BLaER1 (cell line): ENCODE results near the gene SNED1.

Source experiments
- H3K27ac ChIP-seq: shearing (Covaris generic); formaldehyde crosslinking; 2 replicates; pipeline ENCODE4 v1.8.1; 2022
- H3K27me3 ChIP-seq: shearing (Covaris generic); formaldehyde crosslinking; 2 replicates; pipeline ENCODE4 v1.8.1; 2022
- H3K36me3 ChIP-seq: shearing (Covaris generic); formaldehyde crosslinking; 2 replicates; pipeline ENCODE4 v1.8.1; 2022
- H3K4me1 ChIP-seq: shearing (Covaris generic); formaldehyde crosslinking; 2 replicates; pipeline ENCODE4 v1.8.1; 2022
- H3K4me2 ChIP-seq: shearing (Covaris generic); formaldehyde crosslinking; 2 replicates; pipeline ENCODE4 v1.8.1; 2022
- H3K4me3 ChIP-seq: shearing (Covaris generic); formaldehyde crosslinking; 2 replicates; pipeline ENCODE4 v1.8.1; 2022
- H3K9ac ChIP-seq: shearing (Covaris generic); formaldehyde crosslinking; 2 replicates; pipeline ENCODE4 v1.8.1; 2022
- H3K9me3 ChIP-seq: shearing (Covaris generic); formaldehyde crosslinking; 2 replicates; pipeline ENCODE4 v1.8.1; 2022
- H4K20me1 ChIP-seq: shearing (Covaris generic); formaldehyde crosslinking; 2 replicates; pipeline ENCODE4 v1.8.1; 2022
- Cebpa-rat ChIP-seq: shearing (Covaris generic); IDR thresholded peaks from 2 replicates; pipeline ENCODE4 v1.8.1; 2022

Gene SNED1

GRCh38 chr2:240997141-240997855 lies 1.1 kb upstream of the SNED1 start:
- Histone ChIP-seq H3K27me3 (peaks cover 57% of the 10 kb centered on the region), H3K9ac (no peak overlapping the region; the same call in 1 of the 2 replicates), H3K4me1 (peaks cover 74% of the 10 kb centered on the region), H4K20me1 (peaks cover 16% of the 10 kb centered on the region), H3K4me2 (peak overlapping the region; percentile 99), H3K27ac (no peak overlapping the region), H3K4me3 (peak overlapping the region; percentile 70; the same call in 1 of the 2 replicates), H3K9me3 (no peaks in the 10 kb centered on the region), H3K36me3 (no peaks in the 10 kb centered on the region)
- no peak for TF ChIP-seq Cebpa-rat

GRCh38 chr2:240998706-240998994 lies 232 bp downstream of the SNED1 start:
- H4K20me1 ChIP-seq = peaks cover 16% of the 10 kb centered on the region
- peaks cover 60% of the 10 kb centered on the region for H3K4me1 ChIP-seq
- H3K36me3 ChIP-seq = 0 out of 2 replicates have a peak, but pooled peaks cover 3% of the 10 kb centered on the region
- H3K9me3 ChIP-seq = peaks cover 11% of the 10 kb centered on the region
- H3K9ac ChIP-seq = peak overlapping the region; percentile 68
- peak overlapping the region; percentile 99 for H3K4me2 ChIP-seq
- H3K27me3 ChIP-seq = peaks cover 57% of the 10 kb centered on the region
- 0 out of 2 replicates have a peak overlapping the region, but pooled peaks have one; percentile 38 for H3K27ac ChIP-seq
- TF ChIP-seq Cebpa-rat = no peak
- peak overlapping the region; percentile 70 for H3K4me3 ChIP-seq

DNA sequence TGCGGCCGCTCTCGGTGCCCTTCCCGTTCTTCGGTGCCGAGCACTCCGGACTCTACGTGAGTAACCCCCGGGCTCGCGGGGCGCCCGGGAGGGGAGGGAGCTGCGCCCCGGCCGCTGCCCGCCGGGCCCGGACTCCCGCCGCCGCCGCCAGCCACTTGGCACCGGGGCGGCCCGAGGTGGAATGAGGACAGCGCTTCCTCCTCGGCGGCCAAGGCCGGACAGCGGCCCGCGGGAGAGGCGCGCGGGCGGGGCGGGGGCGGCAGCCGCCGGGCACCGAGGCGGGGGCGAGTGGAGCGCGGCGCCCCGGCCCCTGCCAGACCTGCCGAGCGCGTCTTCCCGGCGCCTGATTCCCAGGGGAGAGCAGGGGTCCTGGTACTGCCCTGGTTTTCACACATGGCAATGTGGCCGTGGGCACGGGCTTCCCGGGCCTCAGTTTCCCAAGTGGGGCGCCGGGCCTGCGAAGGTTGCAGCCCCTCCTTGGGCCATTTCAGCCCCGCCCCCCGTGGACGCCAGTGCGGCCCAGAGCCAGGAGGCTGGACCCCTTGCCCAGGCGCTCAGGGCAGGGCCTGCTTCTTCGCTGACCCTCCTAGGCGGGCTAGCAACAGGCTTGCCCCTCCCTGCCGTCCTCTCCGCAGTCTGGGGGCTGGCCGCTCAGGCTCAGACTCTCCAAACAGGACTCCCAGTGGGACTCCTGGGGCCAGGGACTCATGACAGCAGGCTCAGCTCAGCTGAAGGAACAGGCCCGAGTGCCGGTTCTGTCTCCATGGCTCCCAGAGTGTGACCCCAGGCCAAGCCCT lies 775 bp downstream of the SNED1 start:
- TF ChIP-seq Cebpa-rat = no peak
- peaks cover 17% of the 10 kb centered on the region for H3K9me3 ChIP-seq
- peak overlapping the region; percentile 68; the same call in 1 of the 2 replicates for H3K9ac ChIP-seq
- H3K4me3 ChIP-seq = peak overlapping the region; percentile 70
- peak overlapping the region; percentile 99 for H3K4me2 ChIP-seq
- H3K27me3 ChIP-seq = peaks cover 57% of the 10 kb centered on the region
- H4K20me1 ChIP-seq = peaks cover 16% of the 10 kb centered on the region
- H3K27ac ChIP-seq = 0 out of 2 replicates have a peak overlapping the region, but pooled peaks have one; percentile 38
- peaks cover 55% of the 10 kb centered on the region for H3K4me1 ChIP-seq
- 0 out of 2 replicates have a peak, but pooled peaks cover 6% of the 10 kb centered on the region for H3K36me3 ChIP-seq

DNA sequence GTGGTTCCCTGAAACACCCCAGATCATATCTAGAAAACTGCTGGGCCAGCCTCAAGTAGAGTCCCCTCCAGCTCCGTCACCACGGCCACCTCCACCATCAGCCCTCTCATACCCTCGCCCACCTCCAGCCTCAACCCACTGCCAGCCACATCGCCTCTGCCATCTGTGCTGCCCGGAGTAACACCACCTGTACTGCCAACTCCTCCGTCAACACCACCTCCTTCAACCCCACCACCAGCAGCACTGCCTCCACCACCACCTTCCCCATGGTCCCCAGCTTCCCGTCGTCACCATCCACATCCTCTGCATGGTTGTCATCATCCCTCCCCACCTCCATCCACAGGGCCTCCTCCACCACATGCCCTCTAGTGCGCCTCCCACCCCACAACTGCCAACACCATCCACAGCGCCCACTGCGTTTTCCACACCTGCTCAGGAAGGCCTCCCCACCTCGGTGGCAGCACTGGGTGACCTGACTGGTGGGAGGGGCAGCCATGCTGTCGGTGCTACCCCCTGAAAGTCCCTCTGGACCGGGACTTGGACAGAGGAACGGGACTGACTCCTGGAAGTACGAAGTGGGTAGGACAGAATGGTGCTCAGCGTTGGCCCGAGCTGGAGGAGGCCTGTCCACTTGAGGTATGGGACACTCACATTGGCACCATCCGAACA lies 1.6 kb downstream of the SNED1 start:
- Histone ChIP-seq H3K4me1 (peaks cover 47% of the 10 kb centered on the region), H3K4me3 (no peak overlapping the region), H3K9ac (no peak overlapping the region), H3K9me3 (peaks cover 25% of the 10 kb centered on the region), H3K36me3 (0 out of 2 replicates have a peak, but pooled peaks cover 6% of the 10 kb centered on the region), H4K20me1 (peaks cover 16% of the 10 kb centered on the region), H3K27me3 (peaks cover 51% of the 10 kb centered on the region), H3K4me2 (peak overlapping the region; percentile 99; the same call in 1 of the 2 replicates), H3K27ac (no peak overlapping the region)
- no peak for TF ChIP-seq Cebpa-rat

GRCh38 chr2:241000831-241001321 lies 2.5 kb downstream of the SNED1 start:
- no peak for TF ChIP-seq Cebpa-rat
- Histone ChIP-seq H3K36me3 (0 out of 2 replicates have a peak, but pooled peaks cover 6% of the 10 kb centered on the region), H3K27me3 (peaks cover 51% of the 10 kb centered on the region), H3K9me3 (peaks cover 33% of the 10 kb centered on the region), H3K4me1 (peaks cover 38% of the 10 kb centered on the region), H3K4me3 (no peak overlapping the region), H3K9ac (no peak overlapping the region), H3K4me2 (no peak overlapping the region), H4K20me1 (peaks cover 16% of the 10 kb centered on the region), H3K27ac (no peak overlapping the region)

DNA sequence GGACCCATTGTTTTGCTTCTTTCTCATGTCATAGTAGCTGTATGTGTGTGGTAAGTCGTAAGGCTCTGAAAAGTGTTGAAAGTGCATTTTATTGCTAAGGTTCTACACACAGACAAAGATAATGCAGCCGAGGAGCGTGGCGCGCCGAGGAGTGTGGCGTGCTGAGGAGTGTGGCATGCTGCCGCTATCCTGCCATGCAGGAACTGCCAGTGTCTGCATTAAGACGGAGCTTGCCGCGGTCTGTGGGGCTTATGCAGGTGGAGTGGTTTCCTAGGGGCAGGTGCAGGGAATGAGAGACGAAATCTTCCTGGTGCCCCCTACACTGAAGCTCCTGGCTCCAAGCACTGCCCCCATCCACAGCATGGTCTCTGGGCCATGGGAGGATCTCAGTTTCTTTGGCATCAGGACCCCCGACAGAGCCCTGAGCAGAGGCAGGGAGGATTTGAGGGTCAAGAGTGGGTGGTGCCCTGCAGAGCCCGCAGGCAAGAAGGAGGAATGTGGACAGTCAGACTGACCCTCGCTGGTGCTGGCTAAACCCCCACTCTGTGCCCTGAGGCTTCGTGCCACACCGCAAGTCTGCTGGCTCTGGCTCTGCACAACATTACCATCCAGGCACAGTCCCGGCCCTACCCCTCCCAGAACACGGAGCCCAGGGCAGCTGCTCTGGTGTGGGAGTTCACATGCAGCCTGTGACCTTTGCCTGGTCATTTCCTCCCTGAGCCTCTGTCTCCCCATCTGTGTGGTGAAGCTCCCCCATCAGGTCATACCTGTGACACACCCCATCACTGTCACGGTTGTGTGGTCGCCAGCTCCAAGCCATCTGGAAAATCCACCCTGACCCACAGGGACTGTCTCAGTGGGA lies 3.2 kb downstream of the SNED1 start:
- H4K20me1 ChIP-seq = peaks cover 16% of the 10 kb centered on the region
- H3K4me1 ChIP-seq = peaks cover 33% of the 10 kb centered on the region
- no peak overlapping the region for H3K9ac ChIP-seq
- 0 out of 2 replicates have a peak, but pooled peaks cover 6% of the 10 kb centered on the region for H3K36me3 ChIP-seq
- H3K9me3 ChIP-seq = peaks cover 35% of the 10 kb centered on the region
- TF ChIP-seq Cebpa-rat = no peak
- H3K4me3 ChIP-seq = no peak overlapping the region
- H3K27ac ChIP-seq = no peak overlapping the region
- H3K4me2 ChIP-seq = no peak overlapping the region
- peaks cover 43% of the 10 kb centered on the region for H3K27me3 ChIP-seq

GRCh38 chr2:241002275-241003046 lies 4.0 kb downstream of the SNED1 start:
- peaks cover 16% of the 10 kb centered on the region for H4K20me1 ChIP-seq
- no peak overlapping the region for H3K27ac ChIP-seq

DNA sequence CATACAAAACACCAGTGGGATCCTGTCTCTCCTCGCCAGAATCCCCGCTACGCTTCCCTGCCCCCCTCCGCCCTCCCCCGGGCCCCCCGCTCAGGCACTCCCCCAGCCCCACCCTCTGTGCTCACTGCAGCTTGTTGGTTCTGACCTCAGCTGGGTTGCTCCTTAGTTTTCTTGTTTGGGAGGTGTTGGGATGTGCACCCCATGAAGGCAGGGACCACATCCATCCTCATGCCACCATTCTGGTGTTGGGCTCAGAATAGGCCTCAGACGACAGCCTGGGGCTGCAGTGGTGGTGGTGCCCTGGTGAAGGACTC lies 4.6 kb downstream of the SNED1 start:
- Histone ChIP-seq H3K9me3 (peaks cover 35% of the 10 kb centered on the region), H3K4me2 (no peak overlapping the region), H4K20me1 (peaks cover 16% of the 10 kb centered on the region), H3K4me1 (peaks cover 33% of the 10 kb centered on the region), H3K36me3 (0 out of 2 replicates have a peak, but pooled peaks cover 6% of the 10 kb centered on the region), H3K4me3 (no peak overlapping the region), H3K9ac (no peak overlapping the region), H3K27ac (no peak overlapping the region), H3K27me3 (peaks cover 30% of the 10 kb centered on the region)
- TF ChIP-seq Cebpa-rat = no peak

More at GRCh38 chr2:241002275-241003046, 4.0 kb downstream of the SNED1 start:
- no peak overlapping the region for H3K4me3 ChIP-seq
- TF ChIP-seq Cebpa-rat = no peak
- H3K27me3 ChIP-seq = peaks cover 35% of the 10 kb centered on the region
- H3K9me3 ChIP-seq = peaks cover 35% of the 10 kb centered on the region
- peaks cover 33% of the 10 kb centered on the region for H3K4me1 ChIP-seq
- 0 out of 2 replicates have a peak, but pooled peaks cover 6% of the 10 kb centered on the region for H3K36me3 ChIP-seq
- H3K4me2 ChIP-seq = no peak overlapping the region
- no peak overlapping the region for H3K9ac ChIP-seq
